Panc1 (cell line): ENCODE data around the gene LDHA. TPM values are rescaled to one million over a fixed set of nuclear protein-coding genes. Genes with fewer than 3 reads are reported as not detected.
"Not testable (repeated sequence)": the region's sequence is repeated elsewhere in the genome, so short reads cannot be mapped to it uniquely, and the experiment has no call there.

Source experiments
- ATAC-seq: fragments of 200-7000 bp; cut with Tn5 transposase; 2 replicates; pipeline ENCODE4 v1.9.1; 2020; ENCODE audit warnings: mild to moderate bottlenecking, moderate library complexity
- BruUV-seq: library from RNA; stranded (reverse); fragments of 400-500 nt; replicated peaks from 2 replicates; lab custom pipeline; 2021; lab: Mats Ljungman, UMichigan
- CTCF ChIA-PET: fragments of 300-600 bp; sonication (Branson Sonifier 250); formaldehyde crosslinking; loops from one replicate; lab custom pipeline; 2022; ENCODE audit warnings: antibody characterized with exemption; lab: Charles Lee
- POLR2A ChIA-PET: fragments of 300-600 bp; sonication (Branson Sonifier 250); formaldehyde crosslinking; loops from one replicate; lab custom pipeline; 2022; ENCODE audit warnings: antibody characterized with exemption; lab: Charles Lee
- DNase-seq: peaks from one replicate; pipeline ENCODE4 v3.0.0-alpha.2; 2010; ENCODE audit warnings: low read depth, low spot score
- H3K27ac ChIP-seq: 2 replicates; pipeline ENCODE4 v1.5.1; 2011; ENCODE audit warnings: mild to moderate bottlenecking, low read length, inconsistent platforms
- H3K27me3 ChIP-seq: fragments of 200-500 bp; sonication (Bioruptor generic); 2 replicates; pipeline ENCODE4 v1.6.0; 2014; ENCODE audit warnings: low read length, inconsistent platforms; ENCODE audit not compliant: control insufficient read depth, insufficient read depth
- H3K36me3 ChIP-seq: fragments of 200-500 bp; sonication (Bioruptor generic); 2 replicates; pipeline ENCODE4 v1.5.1; 2014; ENCODE audit warnings: inconsistent platforms, mild to moderate bottlenecking, low read length, moderate library complexity; ENCODE audit not compliant: control insufficient read depth, insufficient read depth
- H3K4me1 ChIP-seq: 2 replicates; pipeline ENCODE4 v1.5.1; 2011; ENCODE audit warnings: inconsistent platforms, mild to moderate bottlenecking, low read length, moderate library complexity; ENCODE audit not compliant: control insufficient read depth, insufficient read depth
- H3K4me3 ChIP-seq, 2 experiments: 2 replicates each; pipeline ENCODE4 v1.5.1; 2011 to 2012; ENCODE audit warnings: low read depth in 2 of 2, low read length in 2 of 2, mild to moderate bottlenecking in 2 of 2, inconsistent platforms in 1 of 2, moderate library complexity in 1 of 2
- H3K9me3 ChIP-seq: fragments of 200-500 bp; sonication (Bioruptor generic); 2 replicates; pipeline ENCODE4 v1.5.1; 2014; ENCODE audit warnings: low read depth, mild to moderate bottlenecking, inconsistent platforms, low read length, moderate library complexity; ENCODE audit not compliant: control insufficient read depth, insufficient read depth
- CTCF ChIP-seq: fragments of 450-650 bp; IDR thresholded peaks from 2 replicates; pipeline ENCODE4 v1.5.1; 2017; ENCODE audit warnings: mild to moderate bottlenecking
- POLR2AphosphoS5 ChIP-seq: IDR thresholded peaks from 2 replicates; pipeline ENCODE4 v1.6.1; 2012; ENCODE audit warnings: mild to moderate bottlenecking, low read depth, low read length, moderate library complexity
- REST ChIP-seq, 2 experiments: IDR thresholded peaks; 2 replicates each; pipeline ENCODE4 v1.6.1; 2011 to 2012; ENCODE audit warnings: low read depth in 2 of 2, control low read depth in 1 of 2, low read length in 1 of 2, mild to moderate bottlenecking in 1 of 2, moderate library complexity in 1 of 2; ENCODE audit not compliant: insufficient read depth in 1 of 2
- SIN3A ChIP-seq: IDR thresholded peaks from 2 replicates; pipeline ENCODE4 v1.6.1; 2012; ENCODE audit warnings: low read depth, mild to moderate bottlenecking, low read length, moderate library complexity, borderline replicate concordance; ENCODE audit not compliant: insufficient read depth
- TCF7L2 ChIP-seq: IDR thresholded peaks from 2 replicates; pipeline ENCODE4 v1.6.1; 2011; ENCODE audit warnings: mild to moderate bottlenecking, low read depth, low read length, inconsistent platforms
- in situ Hi-C: cut with HindIII; loops from 2 replicates; pipeline ENCODE4 v1.10.0; 2016; ENCODE audit warnings: low sequenced_read_pairs, low pct_unique_long_range_greater_than_20kb
- intact Hi-C: fragments of 100-400 bp; cut with micrococcal nuclease; formaldehyde crosslinking; loops from one replicate; pipeline ENCODE4 v1.10.0; 2022; ENCODE audit not compliant: unreplicated experiment
- total RNA-seq: library from RNA; stranded (reverse); gene quantifications from one replicate; pipeline ENCODE4 v1.2.1, GENCODE V29; 2021; ENCODE audit not compliant: unreplicated experiment

The LDHA gene
- total RNA-seq, 1 experiment from 2014 or later = 894 TPM

GRCh38 chr11:18407400-18407799 lies 13.0 kb downstream of the LDHA start:
- H3K4me3 ChIP-seq, ATAC-seq, in situ Hi-C loops, H3K9me3 ChIP-seq, H3K4me1 ChIP-seq, intact Hi-C loops, CTCF ChIA-PET, H3K27me3 ChIP-seq, H3K27ac ChIP-seq: not testable (repeated sequence)
- POLR2A ChIA-PET = interaction anchor here (0.7 kb wide), 2 partner anchors 12 to 13 kb away, joined by 3 to 4 read pairs; partner anchors contain the start of gene LDHA
- TSS peak; percentile 100 for BruUV-seq
- peak; percentile 47 for DNase-seq
- peaks cover 33% of the 10 kb centered on the region for H3K36me3 ChIP-seq

- TF ChIP-seq CTCF = no peak
- TF ChIP-seq POLR2AphosphoS5 = peak; percentile 65
- Histone ChIP-seq H3K27ac (no peak overlapping the region), H3K36me3 (peaks cover 20% of the 10 kb centered on the region), H3K9me3 (no peaks in the 10 kb centered on the region), H3K4me1 (peaks cover 5% of the 10 kb centered on the region), H3K27me3 (no peaks in the 10 kb centered on the region), H3K4me3 (no peak overlapping the region)
- ChIA-PET POLR2A (interaction anchor here (1.4 kb wide), 1 partner anchor 13 kb away, joined by 3 read pairs; no protein-coding TSS in a partner anchor), CTCF (interaction anchor here (0.5 kb wide), 1 partner anchor 64 kb away, joined by 10 read pairs; no protein-coding TSS in a partner anchor)
- in situ Hi-C loops (no loop called here), intact Hi-C loops (no loop called here)
- ATAC-seq (peak; percentile 43), DNase-seq (no peak)
- no TSS peak for BruUV-seq
These were observed 14.4 kb downstream of the LDHA start for GRCh38 chr11:18408558-18409291.

GRCh38 chr11:18416459-18416858 lies 22.1 kb downstream of the LDHA start:
- Histone ChIP-seq H3K27me3 (no peaks in the 10 kb centered on the region), H3K4me3 (no peak overlapping the region), H3K27ac (no peak overlapping the region), H3K36me3 (no peaks in the 10 kb centered on the region), H3K9me3 (no peaks in the 10 kb centered on the region), H3K4me1 (no peaks in the 10 kb centered on the region)
- no peak for TF ChIP-seq CTCF
- intact Hi-C loops = no loop called here
- ATAC-seq (no peak), DNase-seq (no peak)
- ChIA-PET POLR2A (no interaction called here), CTCF (no interaction called here)
- in situ Hi-C loops = no loop called here
- BruUV-seq = no TSS peak

GRCh38 chr11:18419040-18419439 lies 24.7 kb downstream of the LDHA start:
- intact Hi-C loops = no loop called here
- H3K4me1 ChIP-seq = no peaks in the 10 kb centered on the region
- TF ChIP-seq TCF7L2 (no peak), SIN3A (no peak), POLR2AphosphoS5 (no peak), REST (IDR thresholded peaks at IDR 0.05; ENCODE audit: insufficient read depth in 1 of 2, low read depth in 2 of 2, low read length in 1 of 2) (no peak), CTCF (no peak)
- no peaks in the 10 kb centered on the region for H3K36me3 ChIP-seq
- CTCF ChIA-PET = no interaction called here
- ATAC-seq = no peak
- POLR2A ChIA-PET = no interaction called here
- BruUV-seq = no TSS peak
- no peaks in the 10 kb centered on the region for H3K9me3 ChIP-seq
- in situ Hi-C loops = no loop called here
- H3K4me3 ChIP-seq = no peak overlapping the region
- H3K27ac ChIP-seq = no peak overlapping the region
- H3K27me3 ChIP-seq = no peaks in the 10 kb centered on the region
- no peak for DNase-seq
